Gastrocnemius medialis (tissue), 4 donors: ENCODE results near the gene FRK.

Source experiments
- CTCF ChIP-seq, 5 experiments: fragments of 450-650 bp in 3 of 5; fragments of 200-600 bp in 2 of 5; sonication (generic) in 2 of 5; IDR thresholded peaks in 4 of 5; conservative IDR thresholded peaks in 1 of 5; 1 replicate in 4 of 5; 2 replicates in 1 of 5; pipeline ENCODE4 v1.5.1; 2016 to 2019; ENCODE audit warnings: antibody characterized with exemption in 5 of 5, mild to moderate bottlenecking in 3 of 5, moderate library complexity in 3 of 5
- POLR2A ChIP-seq, 2 donors: fragments of 450-650 bp; IDR thresholded peaks; one replicate each; pipeline ENCODE4 v1.6.1; 2017; ENCODE audit warnings: antibody characterized with exemption in 2 of 2, mild to moderate bottlenecking in 2 of 2, moderate library complexity in 2 of 2

GRCh38 chr6:116047173-116047933 is 13.3 kb downstream of the FRK start:
- TF ChIP-seq POLR2A (IDR thresholded peaks at IDR 0.05) (no peak), CTCF (IDR thresholded peaks at IDR 0.05 in 4 of 5, conservative IDR thresholded peaks at IDR 0.05 in 1 of 5) (no peak)
